ENCODE data around the gene FGF18. TPM values are rescaled to one million over a fixed set of nuclear protein-coding genes. Genes with fewer than 3 reads are reported as not detected.

Gene FGF18
- total RNA-seq, 1 donor from 2014 or later, result 0.13 TPM

DNA sequence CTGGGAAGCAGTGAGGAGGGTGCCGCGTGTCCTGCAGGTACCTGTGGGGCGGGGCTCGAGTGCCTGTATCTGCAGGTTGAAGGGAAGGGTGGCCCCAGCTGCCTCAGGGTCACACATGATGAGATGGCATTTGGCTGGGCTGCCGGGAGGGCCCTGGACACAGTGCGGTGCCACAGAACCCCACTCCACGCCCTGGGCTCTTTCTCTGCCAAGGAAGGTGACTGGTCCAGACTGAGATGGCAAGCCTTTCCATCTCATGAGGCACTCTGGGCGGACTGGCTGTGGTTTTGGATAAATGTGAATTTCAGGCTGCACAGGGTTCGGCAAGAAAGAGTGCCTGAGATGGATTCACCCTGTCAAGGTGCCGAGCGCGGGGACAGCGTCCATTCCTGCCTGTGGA is 69.4 kb downstream of the FGF18 start:
- TF ChIP-seq, protein P1, sequence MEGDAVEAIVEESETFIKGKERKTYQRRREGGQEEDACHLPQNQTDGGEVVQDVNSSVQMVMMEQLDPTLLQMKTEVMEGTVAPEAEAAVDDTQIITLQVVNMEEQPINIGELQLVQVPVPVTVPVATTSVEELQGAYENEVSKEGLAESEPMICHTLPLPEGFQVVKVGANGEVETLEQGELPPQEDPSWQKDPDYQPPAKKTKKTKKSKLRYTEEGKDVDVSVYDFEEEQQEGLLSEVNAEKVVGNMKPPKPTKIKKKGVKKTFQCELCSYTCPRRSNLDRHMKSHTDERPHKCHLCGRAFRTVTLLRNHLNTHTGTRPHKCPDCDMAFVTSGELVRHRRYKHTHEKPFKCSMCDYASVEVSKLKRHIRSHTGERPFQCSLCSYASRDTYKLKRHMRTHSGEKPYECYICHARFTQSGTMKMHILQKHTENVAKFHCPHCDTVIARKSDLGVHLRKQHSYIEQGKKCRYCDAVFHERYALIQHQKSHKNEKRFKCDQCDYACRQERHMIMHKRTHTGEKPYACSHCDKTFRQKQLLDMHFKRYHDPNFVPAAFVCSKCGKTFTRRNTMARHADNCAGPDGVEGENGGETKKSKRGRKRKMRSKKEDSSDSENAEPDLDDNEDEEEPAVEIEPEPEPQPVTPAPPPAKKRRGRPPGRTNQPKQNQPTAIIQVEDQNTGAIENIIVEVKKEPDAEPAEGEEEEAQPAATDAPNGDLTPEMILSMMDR (IDR thresholded peaks at IDR 0.05; ENCODE audit: unreplicated experiment), result no peak
- Mint-ChIP-seq H3K27me3 (ENCODE audit: unreplicated experiment) (peaks cover 7% of the 10 kb centered on the region), H3K36me3 (ENCODE audit: low read depth, unreplicated experiment) (no peaks in the 10 kb centered on the region), H3K9me3 (ENCODE audit: unreplicated experiment) (no peaks in the 10 kb centered on the region), H3K4me3 (ENCODE audit: unreplicated experiment) (no peak overlapping the region), H3K27ac (ENCODE audit: unreplicated experiment) (no peak overlapping the region), H3K4me1 (ENCODE audit: unreplicated experiment) (peaks cover 1% of the 10 kb centered on the region)
- no peak for DNase-seq (ENCODE audit: low spot score)

DNA sequence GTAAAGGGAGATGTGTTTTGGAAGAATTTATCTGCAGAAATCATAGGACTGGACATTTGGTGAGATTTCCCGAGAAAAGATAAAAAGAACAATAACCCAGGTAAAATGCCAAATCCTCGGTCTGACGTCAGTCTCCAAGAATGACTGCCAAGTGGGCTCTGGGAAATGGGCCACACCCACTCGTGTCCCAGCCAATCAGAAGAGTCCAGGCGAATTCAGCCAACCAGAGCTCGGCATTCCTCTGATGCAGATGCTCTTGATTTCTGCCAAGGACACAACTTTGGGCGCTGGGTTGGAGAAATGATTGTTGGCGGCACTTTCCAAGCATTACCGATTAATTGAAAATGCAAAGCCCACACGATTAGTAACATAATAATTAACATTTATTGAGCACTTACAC is 73.3 kb downstream of the FGF18 start:
- Mint-ChIP-seq H3K4me3 (ENCODE audit: unreplicated experiment) (no peak overlapping the region), H3K27me3 (ENCODE audit: unreplicated experiment) (peaks cover 6% of the 10 kb centered on the region), H3K36me3 (ENCODE audit: low read depth, unreplicated experiment) (no peaks in the 10 kb centered on the region), H3K9me3 (ENCODE audit: unreplicated experiment) (no peaks in the 10 kb centered on the region), H3K27ac (ENCODE audit: unreplicated experiment) (no peak overlapping the region), H3K4me1 (ENCODE audit: unreplicated experiment) (peaks cover 10% of the 10 kb centered on the region)
- TF ChIP-seq, protein P1 (IDR thresholded peaks at IDR 0.05; ENCODE audit: unreplicated experiment), result no peak
- no peak for DNase-seq (ENCODE audit: low spot score)

DNA sequence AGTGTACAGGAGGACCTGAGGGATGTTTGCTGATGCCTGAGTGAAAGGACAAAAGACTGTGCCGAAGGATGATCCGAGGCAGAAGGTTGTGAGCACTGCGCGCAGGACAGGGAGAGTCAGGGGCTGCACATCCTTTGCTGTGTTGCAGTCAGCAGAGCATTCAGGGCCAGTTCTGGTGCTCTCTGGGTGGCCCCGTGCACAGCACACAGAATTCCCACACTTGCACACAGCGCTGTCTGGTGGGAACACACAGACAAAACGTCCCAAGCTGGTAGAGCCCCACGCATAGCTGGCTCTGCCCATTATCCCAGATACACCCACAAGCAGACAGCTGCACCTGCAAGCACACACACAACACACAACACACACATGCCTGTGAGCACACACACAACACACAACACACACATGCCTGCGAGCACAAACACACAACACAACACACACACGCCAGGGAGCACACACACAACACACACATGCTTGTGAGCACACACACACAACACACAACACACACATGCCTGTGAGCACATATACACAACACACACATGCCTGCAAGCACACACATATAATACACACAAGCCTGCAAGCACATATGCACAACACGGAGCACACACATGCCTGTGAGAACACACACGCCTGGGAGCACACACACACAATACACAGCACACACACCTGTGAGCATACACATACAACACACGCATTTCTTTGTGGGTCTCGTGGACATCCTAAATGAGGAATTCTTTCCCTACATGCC is 74.4 kb downstream of the FGF18 start:
- H3K27ac Mint-ChIP-seq (ENCODE audit: unreplicated experiment), result no peak overlapping the region
- H3K4me1 Mint-ChIP-seq (ENCODE audit: unreplicated experiment), result peaks cover 10% of the 10 kb centered on the region
- no peak for DNase-seq (ENCODE audit: low spot score)
- no peak overlapping the region for H3K4me3 Mint-ChIP-seq (ENCODE audit: unreplicated experiment)
- H3K36me3 Mint-ChIP-seq (ENCODE audit: low read depth, unreplicated experiment), result no peaks in the 10 kb centered on the region
- H3K9me3 Mint-ChIP-seq (ENCODE audit: unreplicated experiment), result no peaks in the 10 kb centered on the region
- H3K27me3 Mint-ChIP-seq (ENCODE audit: unreplicated experiment), result peaks cover 4% of the 10 kb centered on the region
- TF ChIP-seq, protein P1 (IDR thresholded peaks at IDR 0.05; ENCODE audit: unreplicated experiment), result no peak

DNA sequence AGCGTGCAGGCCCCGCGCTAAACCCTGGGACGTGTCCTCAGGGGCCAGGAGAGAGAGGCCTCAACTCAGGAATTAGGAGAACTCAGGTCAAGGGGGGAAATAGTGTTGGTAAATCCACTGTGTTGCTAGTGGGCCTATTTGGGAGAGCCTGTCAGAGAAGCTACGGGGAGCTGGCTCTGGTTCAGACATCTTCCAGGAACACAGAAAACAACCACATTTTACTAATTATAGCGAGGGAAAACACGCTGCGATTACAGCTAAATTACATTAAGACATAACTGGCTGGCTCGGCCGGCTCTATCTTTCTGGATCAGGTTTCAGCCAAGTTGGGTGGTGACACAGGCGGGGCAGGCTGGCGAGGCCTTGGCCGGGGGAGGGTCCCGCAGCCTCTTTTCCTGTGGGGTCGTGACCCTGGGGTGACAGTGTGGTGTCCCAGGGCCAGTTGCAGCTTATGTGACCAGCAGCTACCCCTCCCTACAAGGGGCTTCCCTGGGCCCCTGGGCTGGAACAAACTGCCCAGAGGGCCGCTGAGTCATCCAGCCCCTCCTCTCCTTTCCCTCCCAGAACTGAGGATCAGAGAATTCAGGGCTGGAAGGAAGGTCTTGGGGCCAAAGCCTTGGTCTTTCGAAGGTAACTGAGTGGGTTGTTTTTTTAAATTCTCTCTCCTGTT is 75.1 kb downstream of the FGF18 start:
- H3K36me3 Mint-ChIP-seq (ENCODE audit: low read depth, unreplicated experiment), result no peaks in the 10 kb centered on the region
- no peak overlapping the region for H3K4me3 Mint-ChIP-seq (ENCODE audit: unreplicated experiment)
- TF ChIP-seq, protein P1 (IDR thresholded peaks at IDR 0.05; ENCODE audit: unreplicated experiment), result no peak

DNA sequence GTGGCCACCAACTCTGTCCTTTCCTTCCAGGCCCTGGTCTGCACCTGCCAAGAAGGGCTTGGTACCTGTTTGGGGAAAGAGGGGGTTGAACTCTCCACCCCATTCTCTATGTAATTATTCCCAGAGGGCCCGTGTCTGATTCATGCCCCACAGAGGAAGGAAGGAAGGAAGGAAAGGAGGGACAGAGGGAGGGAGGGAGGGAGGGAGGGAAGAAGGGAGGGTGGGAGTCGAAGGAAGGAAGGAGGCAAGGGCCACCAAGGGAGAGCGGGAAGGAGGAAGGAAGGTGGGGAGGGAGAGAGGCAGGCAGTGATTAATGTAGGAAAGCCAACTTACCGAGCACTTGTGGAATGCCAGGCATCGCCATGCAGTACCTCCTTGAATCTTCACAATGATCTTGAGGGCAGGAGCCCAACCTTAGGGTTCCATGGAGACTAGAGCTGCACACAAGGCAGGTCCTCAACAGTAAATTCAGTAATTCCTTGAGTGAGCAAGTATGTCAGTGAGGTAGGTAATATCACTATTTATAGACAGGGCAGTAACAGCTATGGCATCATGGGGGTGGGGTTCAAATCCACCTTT is 75.8 kb downstream of the FGF18 start:
- Mint-ChIP-seq H3K4me1 (ENCODE audit: unreplicated experiment) (peaks cover 10% of the 10 kb centered on the region), H3K4me3 (ENCODE audit: unreplicated experiment) (no peak overlapping the region), H3K27ac (ENCODE audit: unreplicated experiment) (no peak overlapping the region), H3K36me3 (ENCODE audit: low read depth, unreplicated experiment) (no peaks in the 10 kb centered on the region), H3K9me3 (ENCODE audit: unreplicated experiment) (no peaks in the 10 kb centered on the region), H3K27me3 (ENCODE audit: unreplicated experiment) (peaks cover 4% of the 10 kb centered on the region)
- no peak for DNase-seq (ENCODE audit: low spot score)
- TF ChIP-seq, protein P1 (IDR thresholded peaks at IDR 0.05; ENCODE audit: unreplicated experiment), result no peak

More for the DNA sequence above, 75.1 kb downstream of the FGF18 start:
- DNase-seq (ENCODE audit: low spot score), result no peak
- peaks cover 4% of the 10 kb centered on the region for H3K27me3 Mint-ChIP-seq (ENCODE audit: unreplicated experiment)
- H3K4me1 Mint-ChIP-seq (ENCODE audit: unreplicated experiment), result peaks cover 10% of the 10 kb centered on the region
- H3K9me3 Mint-ChIP-seq (ENCODE audit: unreplicated experiment), result no peaks in the 10 kb centered on the region
- no peak overlapping the region for H3K27ac Mint-ChIP-seq (ENCODE audit: unreplicated experiment)

All from endothelial cell (in vitro differentiated cells).